ENCODE data around the gene TRIM54.

TRIM54 gene

DNA sequence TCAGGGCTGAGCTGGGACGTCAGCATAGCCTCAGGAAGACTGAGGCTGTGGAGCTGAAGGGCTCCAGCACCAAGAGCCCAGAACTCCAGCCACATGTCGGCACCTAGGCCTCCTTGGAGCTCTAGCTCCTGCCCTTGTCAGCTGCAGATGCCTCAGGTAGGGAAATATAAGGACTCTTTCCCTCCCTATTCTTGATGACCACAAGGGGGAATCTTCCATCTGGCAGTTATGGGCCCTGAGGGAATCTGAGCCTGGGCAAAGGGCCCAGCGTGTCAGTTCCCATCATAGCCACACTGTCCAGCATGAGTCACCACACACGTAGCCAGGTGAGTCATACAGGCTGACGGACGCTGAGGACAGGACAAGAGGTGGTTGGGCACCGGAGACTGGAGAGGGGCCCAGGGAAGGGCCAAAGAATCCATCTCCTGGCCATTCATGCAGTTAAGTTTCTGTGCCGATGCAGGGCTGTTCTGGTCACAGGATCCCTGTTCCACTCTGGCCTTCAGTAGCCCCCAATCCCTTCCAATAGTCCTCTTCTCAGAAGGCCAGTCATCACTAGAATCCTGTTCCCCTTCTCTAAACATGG is 38.8 kb downstream of the TRIM54 start:
- peak overlapping the region; percentile 52; the same call in 1 of the 2 replicates for H3K27ac ChIP-seq (ENCODE audit: extremely low read depth, low read depth, low read length)
- H3K36me3 ChIP-seq (ENCODE audit: control insufficient read depth in 2 of 2, insufficient read depth in 1 of 2, low read length in 2 of 2): peaks cover 0 to 22% of the 10 kb centered on the region in 2 experiments; a peak in 1 of 3 replicates
- POLR2A ChIA-PET: interaction anchor here (1.2 to 1.4 kb wide), 2 partner anchors 36 to 42 kb away, joined by 3 to 6 read pairs; partner anchors contain the start of gene GTF3C2
- no peaks in the 10 kb centered on the region for H3K9me3 ChIP-seq (ENCODE audit: control insufficient read depth, insufficient read depth, low read depth, low read length)
- peaks cover 14% of the 10 kb centered on the region for H3K4me1 ChIP-seq (ENCODE audit: control insufficient read depth, insufficient read depth, low read length)
- no peak overlapping the region for H3K4me3 ChIP-seq (ENCODE audit: low read depth, low read length)
- CTCF ChIA-PET: interaction anchor here (0.6 to 6.5 kb wide), 11 partner anchors 11 to 724 kb away, joined by 3 to 50 read pairs (median 4); partner anchors contain the start of gene UCN
- TF ChIP-seq ZFP69B (tag by site-specific recombination; IDR thresholded peaks at IDR 0.05) (0 out of 2 replicates have a peak, but pooled peaks have one; percentile 42), ZBTB17 (tag by site-specific recombination; IDR thresholded peaks at IDR 0.05) (0 out of 2 replicates have a peak, but pooled peaks have one; percentile 23), ZFP37 (tag by site-specific recombination; IDR thresholded peaks at IDR 0.05) (peak; percentile 45; the same call in 1 of the 2 replicates), ZNF660 (tag by site-specific recombination; IDR thresholded peaks at IDR 0.05) (no peak), ZNF202 (tag by site-specific recombination; IDR thresholded peaks at IDR 0.05; ENCODE audit: borderline replicate concordance) (no peak), KLF7 (tag by site-specific recombination; IDR thresholded peaks at IDR 0.05; ENCODE audit: borderline replicate concordance) (no peak), SP3 (tag by site-specific recombination; IDR thresholded peaks at IDR 0.05) (0 out of 2 replicates have a peak, but pooled peaks have one; percentile 26), ZNF600 (tag by site-specific recombination; IDR thresholded peaks at IDR 0.05) (peak; percentile 68), YY1 (tag by site-specific recombination; IDR thresholded peaks at IDR 0.05) (no peak), ZXDB (tag by site-specific recombination; IDR thresholded peaks at IDR 0.05) (no peak), BCL11A (tag by site-specific recombination; IDR thresholded peaks at IDR 0.05; ENCODE audit: low read depth) (0 out of 2 replicates have a peak, but pooled peaks have one; percentile 36), ZNF629 (tag by site-specific recombination; IDR thresholded peaks at IDR 0.05) (peak; percentile 82), ZNF184 (tag by site-specific recombination; IDR thresholded peaks at IDR 0.05) (peak; percentile 59; the same call in 1 of the 2 replicates), ZNF558 (tag by site-specific recombination; IDR thresholded peaks at IDR 0.05) (0 out of 2 replicates have a peak, but pooled peaks have one; percentile 15), ZNF677 (tag by site-specific recombination; IDR thresholded peaks at IDR 0.05) (no peak), ZNF157 (tag by site-specific recombination; IDR thresholded peaks at IDR 0.05) (no peak), KLF8 (tag by site-specific recombination; IDR thresholded peaks at IDR 0.05) (0 out of 2 replicates have a peak, but pooled peaks have one; percentile 39), GLI2 (tag by site-specific recombination; IDR thresholded peaks at IDR 0.05; ENCODE audit: borderline replicate concordance, low read depth) (no peak)
- TF ChIP-seq, protein P1, sequence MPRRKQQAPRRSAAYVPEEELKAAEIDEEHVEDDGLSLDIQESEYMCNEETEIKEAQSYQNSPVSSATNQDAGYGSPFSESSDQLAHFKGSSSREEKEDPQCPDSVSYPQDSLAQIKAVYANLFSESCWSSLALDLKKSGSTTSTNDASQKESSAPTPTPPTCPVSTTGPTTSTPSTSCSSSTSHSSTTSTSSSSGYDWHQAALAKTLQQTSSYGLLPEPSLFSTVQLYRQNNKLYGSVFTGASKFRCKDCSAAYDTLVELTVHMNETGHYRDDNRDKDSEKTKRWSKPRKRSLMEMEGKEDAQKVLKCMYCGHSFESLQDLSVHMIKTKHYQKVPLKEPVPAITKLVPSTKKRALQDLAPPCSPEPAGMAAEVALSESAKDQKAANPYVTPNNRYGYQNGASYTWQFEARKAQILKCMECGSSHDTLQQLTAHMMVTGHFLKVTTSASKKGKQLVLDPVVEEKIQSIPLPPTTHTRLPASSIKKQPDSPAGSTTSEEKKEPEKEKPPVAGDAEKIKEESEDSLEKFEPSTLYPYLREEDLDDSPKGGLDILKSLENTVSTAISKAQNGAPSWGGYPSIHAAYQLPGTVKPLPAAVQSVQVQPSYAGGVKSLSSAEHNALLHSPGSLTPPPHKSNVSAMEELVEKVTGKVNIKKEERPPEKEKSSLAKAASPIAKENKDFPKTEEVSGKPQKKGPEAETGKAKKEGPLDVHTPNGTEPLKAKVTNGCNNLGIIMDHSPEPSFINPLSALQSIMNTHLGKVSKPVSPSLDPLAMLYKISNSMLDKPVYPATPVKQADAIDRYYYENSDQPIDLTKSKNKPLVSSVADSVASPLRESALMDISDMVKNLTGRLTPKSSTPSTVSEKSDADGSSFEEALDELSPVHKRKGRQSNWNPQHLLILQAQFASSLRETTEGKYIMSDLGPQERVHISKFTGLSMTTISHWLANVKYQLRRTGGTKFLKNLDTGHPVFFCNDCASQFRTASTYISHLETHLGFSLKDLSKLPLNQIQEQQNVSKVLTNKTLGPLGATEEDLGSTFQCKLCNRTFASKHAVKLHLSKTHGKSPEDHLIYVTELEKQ (tag by site-specific recombination; IDR thresholded peaks at IDR 0.05; ENCODE audit: borderline replicate concordance): peak; percentile 79
- TF ChIP-seq, protein P2, sequence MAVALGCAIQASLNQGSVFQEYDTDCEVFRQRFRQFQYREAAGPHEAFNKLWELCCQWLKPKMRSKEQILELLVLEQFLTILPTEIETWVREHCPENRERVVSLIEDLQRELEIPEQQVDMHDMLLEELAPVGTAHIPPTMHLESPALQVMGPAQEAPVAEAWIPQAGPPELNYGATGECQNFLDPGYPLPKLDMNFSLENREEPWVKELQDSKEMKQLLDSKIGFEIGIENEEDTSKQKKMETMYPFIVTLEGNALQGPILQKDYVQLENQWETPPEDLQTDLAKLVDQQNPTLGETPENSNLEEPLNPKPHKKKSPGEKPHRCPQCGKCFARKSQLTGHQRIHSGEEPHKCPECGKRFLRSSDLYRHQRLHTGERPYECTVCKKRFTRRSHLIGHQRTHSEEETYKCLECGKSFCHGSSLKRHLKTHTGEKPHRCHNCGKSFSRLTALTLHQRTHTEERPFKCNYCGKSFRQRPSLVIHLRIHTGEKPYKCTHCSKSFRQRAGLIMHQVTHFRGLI (tag by site-specific recombination; IDR thresholded peaks at IDR 0.05): peak; percentile 90
- TF ChIP-seq, protein P3, sequence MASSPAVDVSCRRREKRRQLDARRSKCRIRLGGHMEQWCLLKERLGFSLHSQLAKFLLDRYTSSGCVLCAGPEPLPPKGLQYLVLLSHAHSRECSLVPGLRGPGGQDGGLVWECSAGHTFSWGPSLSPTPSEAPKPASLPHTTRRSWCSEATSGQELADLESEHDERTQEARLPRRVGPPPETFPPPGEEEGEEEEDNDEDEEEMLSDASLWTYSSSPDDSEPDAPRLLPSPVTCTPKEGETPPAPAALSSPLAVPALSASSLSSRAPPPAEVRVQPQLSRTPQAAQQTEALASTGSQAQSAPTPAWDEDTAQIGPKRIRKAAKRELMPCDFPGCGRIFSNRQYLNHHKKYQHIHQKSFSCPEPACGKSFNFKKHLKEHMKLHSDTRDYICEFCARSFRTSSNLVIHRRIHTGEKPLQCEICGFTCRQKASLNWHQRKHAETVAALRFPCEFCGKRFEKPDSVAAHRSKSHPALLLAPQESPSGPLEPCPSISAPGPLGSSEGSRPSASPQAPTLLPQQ (tag by site-specific recombination; IDR thresholded peaks at IDR 0.05): peak; percentile 83
- TF ChIP-seq, protein P4, sequence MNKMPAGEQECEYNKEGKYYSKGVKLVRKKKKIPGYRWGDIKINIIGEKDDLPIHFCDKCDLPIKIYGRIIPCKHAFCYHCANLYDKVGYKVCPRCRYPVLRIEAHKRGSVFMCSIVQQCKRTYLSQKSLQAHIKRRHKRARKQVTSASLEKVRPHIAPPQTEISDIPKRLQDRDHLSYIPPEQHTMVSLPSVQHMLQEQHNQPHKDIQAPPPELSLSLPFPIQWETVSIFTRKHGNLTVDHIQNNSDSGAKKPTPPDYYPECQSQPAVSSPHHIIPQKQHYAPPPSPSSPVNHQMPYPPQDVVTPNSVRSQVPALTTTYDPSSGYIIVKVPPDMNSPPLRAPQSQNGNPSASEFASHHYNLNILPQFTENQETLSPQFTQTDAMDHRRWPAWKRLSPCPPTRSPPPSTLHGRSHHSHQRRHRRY (tag by site-specific recombination; IDR thresholded peaks at IDR 0.05): no peak
- TF ChIP-seq, protein P5, sequence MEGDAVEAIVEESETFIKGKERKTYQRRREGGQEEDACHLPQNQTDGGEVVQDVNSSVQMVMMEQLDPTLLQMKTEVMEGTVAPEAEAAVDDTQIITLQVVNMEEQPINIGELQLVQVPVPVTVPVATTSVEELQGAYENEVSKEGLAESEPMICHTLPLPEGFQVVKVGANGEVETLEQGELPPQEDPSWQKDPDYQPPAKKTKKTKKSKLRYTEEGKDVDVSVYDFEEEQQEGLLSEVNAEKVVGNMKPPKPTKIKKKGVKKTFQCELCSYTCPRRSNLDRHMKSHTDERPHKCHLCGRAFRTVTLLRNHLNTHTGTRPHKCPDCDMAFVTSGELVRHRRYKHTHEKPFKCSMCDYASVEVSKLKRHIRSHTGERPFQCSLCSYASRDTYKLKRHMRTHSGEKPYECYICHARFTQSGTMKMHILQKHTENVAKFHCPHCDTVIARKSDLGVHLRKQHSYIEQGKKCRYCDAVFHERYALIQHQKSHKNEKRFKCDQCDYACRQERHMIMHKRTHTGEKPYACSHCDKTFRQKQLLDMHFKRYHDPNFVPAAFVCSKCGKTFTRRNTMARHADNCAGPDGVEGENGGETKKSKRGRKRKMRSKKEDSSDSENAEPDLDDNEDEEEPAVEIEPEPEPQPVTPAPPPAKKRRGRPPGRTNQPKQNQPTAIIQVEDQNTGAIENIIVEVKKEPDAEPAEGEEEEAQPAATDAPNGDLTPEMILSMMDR (tag by site-specific recombination; IDR thresholded peaks at IDR 0.05): peak; percentile 74
- TF ChIP-seq, protein P6, sequence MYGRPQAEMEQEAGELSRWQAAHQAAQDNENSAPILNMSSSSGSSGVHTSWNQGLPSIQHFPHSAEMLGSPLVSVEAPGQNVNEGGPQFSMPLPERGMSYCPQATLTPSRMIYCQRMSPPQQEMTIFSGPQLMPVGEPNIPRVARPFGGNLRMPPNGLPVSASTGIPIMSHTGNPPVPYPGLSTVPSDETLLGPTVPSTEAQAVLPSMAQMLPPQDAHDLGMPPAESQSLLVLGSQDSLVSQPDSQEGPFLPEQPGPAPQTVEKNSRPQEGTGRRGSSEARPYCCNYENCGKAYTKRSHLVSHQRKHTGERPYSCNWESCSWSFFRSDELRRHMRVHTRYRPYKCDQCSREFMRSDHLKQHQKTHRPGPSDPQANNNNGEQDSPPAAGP (tag by site-specific recombination; IDR thresholded peaks at IDR 0.05): peak; percentile 56; the same call in 1 of the 2 replicates
